ENCODE results near the gene CAP2.
"Not testable (repeated sequence)": the region's sequence is repeated elsewhere in the genome, so short reads cannot be mapped to it uniquely, and the experiment has no call there.

The CAP2 gene

DNA sequence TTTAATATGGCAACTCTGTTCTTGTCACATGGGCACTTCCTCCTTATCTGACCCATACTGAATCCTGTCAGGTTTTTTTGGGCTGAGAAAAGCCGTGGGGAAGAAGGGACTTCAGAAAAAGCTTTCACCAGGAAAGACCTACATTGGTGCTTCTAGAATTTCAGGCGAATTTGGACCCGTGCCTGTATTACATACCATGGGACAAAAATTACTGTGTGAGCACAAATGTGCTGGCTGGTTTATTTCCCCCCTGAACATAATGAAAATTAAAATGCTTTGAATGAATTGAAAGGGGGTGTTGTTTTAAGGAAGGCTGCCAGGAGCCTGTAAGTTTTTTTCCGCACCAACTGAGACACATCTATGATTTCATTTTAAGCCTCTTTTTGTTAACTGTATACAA lies 29.6 kb downstream of the CAP2 start:
- no peak for TF ChIP-seq CTCF (conservative IDR thresholded peaks at IDR 0.05)
- no peak for TF ChIP-seq ZFX (IDR thresholded peaks at IDR 0.05)
- no peak overlapping the region for H3K27ac ChIP-seq

DNA sequence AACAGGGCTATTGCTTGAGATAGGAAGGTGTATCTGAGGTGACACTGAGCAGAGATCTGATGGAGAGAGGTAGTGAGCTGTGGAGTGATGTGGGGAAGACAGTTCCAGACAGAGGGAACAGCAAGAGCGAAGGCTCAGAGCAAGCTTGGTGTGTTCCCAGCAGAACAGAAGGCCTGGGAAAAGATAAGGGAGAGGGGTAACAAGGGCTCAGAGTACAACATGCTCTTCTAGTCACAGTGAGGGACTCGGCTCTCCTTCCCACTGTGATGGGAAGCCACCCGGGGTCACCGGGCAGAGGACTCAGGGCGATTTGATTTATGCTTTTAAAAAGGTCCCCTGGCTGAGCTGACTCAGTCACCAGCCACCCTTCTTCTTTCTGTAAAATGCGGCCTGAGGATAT lies 33.7 kb downstream of the CAP2 start:
- no peak for TF ChIP-seq ZFX (IDR thresholded peaks at IDR 0.05)
- no peak for TF ChIP-seq CTCF (conservative IDR thresholded peaks at IDR 0.05)
- H3K27ac ChIP-seq: no peak overlapping the region

DNA sequence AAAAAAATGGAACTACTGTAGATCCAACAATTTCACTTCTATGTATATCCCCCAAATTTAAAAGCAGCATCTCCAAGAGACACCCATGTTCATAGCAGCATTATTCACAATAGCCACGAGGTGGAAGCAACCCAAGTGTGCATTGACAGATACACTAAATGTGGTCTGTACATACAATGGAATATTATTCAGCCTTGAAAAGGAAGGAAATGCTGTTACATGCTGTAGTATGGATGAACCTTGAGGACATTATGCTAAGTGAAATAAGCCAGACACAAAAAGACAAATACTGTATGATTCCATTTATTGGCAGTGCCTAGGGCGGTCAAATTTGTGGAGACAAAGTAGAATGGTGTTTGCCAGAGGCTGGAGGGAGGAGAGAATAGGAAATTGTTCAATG lies 34.2 kb downstream of the CAP2 start:
- no peak for TF ChIP-seq CTCF (conservative IDR thresholded peaks at IDR 0.05)
- TF ChIP-seq ZFX (IDR thresholded peaks at IDR 0.05): no peak

GRCh38 chr6:17428595-17429120 lies 35.3 kb downstream of the CAP2 start:
- H3K27ac ChIP-seq: not testable (repeated sequence)

More for the DNA sequence above, 34.2 kb downstream of the CAP2 start:
- H3K27ac ChIP-seq: no peak overlapping the region

DNA sequence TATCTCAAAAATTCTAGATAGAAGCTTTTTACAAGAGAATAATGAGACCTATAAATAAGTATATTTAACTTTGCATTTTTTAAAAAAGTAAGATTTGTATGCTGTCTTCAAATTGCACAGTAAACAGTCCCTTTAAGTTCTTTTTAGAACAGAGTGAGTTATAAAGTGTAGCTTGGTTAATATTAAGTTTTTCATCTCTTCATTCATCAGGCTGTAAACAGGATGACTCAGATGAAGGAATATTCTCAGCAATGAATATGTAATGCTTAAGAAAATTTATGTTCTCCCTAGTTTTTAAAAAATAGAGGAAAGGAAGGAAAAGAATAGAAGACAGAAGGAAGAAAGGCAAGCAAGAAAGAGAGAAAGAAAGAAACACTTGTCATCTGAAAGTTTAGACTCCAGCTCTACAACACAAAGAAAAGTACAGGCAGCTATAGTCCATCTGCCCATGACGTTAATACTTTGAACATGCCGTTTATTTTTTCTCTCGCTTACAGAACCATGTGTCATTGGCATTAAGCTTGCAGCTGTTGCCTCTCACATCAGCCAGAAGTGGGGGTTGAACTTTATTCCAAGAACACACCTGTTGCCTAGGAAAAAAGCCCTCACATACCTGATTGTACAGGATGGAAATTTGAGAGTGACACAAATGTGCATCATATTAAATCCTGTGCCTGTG lies 36.1 kb downstream of the CAP2 start:
- TF ChIP-seq CTCF (conservative IDR thresholded peaks at IDR 0.05) (no peak), ZFX (IDR thresholded peaks at IDR 0.05) (no peak)
- H3K27ac ChIP-seq: no peak overlapping the region

DNA sequence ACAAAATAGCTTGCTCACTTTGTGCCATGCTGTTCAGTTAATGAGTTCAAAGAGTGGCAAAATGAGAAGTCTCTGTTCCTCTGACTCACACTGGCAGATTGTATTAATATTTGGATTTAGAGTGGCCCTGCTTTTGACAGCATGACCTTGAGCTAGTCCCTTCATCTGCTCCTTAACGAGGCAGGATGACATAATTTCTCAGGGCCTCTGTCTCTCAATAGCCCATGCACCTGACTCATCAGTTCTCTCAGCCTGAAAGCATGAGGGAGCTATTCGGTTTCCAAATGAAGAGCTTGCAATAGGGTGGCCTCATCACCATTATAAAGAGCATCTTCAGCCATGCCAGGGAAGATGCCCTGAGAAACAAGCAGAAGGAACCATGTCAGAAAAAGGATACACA lies 38.2 kb downstream of the CAP2 start:
- TF ChIP-seq CTCF (conservative IDR thresholded peaks at IDR 0.05) (no peak), ZFX (IDR thresholded peaks at IDR 0.05) (no peak)
- H3K27ac ChIP-seq: no peak overlapping the region

- H3K27ac ChIP-seq: no peak overlapping the region
- TF ChIP-seq ZFX (IDR thresholded peaks at IDR 0.05) (no peak), CTCF (conservative IDR thresholded peaks at IDR 0.05) (no peak)
These were observed 39.0 kb downstream of the CAP2 start for GRCh38 chr6:17432356-17432755.
